ENCODE results near the gene ULK4.
"Not testable (repeated sequence)": the region's sequence is repeated elsewhere in the genome, so short reads cannot be mapped to it uniquely, and the experiment has no call there.

DNA sequence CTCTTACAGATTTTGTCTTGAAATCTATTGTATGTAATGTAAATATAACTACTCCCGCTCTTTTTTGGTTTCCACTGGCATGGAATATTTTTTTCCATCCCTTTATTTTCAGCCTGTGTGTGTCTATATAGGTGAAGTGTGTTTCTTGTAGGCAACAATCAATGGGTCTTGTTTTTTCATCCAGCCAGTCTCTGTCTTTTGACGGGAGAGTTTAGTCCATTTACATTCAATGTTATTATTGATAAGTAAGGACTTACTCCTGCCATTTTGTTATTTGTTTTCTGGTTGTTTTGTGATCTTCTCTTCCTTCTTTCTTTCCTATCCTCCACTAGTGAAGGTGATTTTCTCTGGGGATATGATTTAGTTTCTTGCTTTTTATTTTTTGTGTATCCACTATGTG, 101.4 kb downstream of the ULK4 start:
- TF ChIP-seq, protein P1, sequence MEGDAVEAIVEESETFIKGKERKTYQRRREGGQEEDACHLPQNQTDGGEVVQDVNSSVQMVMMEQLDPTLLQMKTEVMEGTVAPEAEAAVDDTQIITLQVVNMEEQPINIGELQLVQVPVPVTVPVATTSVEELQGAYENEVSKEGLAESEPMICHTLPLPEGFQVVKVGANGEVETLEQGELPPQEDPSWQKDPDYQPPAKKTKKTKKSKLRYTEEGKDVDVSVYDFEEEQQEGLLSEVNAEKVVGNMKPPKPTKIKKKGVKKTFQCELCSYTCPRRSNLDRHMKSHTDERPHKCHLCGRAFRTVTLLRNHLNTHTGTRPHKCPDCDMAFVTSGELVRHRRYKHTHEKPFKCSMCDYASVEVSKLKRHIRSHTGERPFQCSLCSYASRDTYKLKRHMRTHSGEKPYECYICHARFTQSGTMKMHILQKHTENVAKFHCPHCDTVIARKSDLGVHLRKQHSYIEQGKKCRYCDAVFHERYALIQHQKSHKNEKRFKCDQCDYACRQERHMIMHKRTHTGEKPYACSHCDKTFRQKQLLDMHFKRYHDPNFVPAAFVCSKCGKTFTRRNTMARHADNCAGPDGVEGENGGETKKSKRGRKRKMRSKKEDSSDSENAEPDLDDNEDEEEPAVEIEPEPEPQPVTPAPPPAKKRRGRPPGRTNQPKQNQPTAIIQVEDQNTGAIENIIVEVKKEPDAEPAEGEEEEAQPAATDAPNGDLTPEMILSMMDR (IDR thresholded peaks at IDR 0.05), result not testable (repeated sequence)
- not testable (repeated sequence) for TF ChIP-seq POLR2A (IDR thresholded peaks at IDR 0.05)

All from lower leg skin (tissue), 3 donors.